ENCODE results near the gene TMCO5A. TPM values are rescaled to one million over a fixed set of nuclear protein-coding genes. Genes with fewer than 3 reads are reported as not detected.

TMCO5A gene
- total and polyA plus RNA-seq, 9 of the 15 experiments (the other 6 are each of a cell fraction or from before 2014, with no cell fraction given), result not detected

DNA sequence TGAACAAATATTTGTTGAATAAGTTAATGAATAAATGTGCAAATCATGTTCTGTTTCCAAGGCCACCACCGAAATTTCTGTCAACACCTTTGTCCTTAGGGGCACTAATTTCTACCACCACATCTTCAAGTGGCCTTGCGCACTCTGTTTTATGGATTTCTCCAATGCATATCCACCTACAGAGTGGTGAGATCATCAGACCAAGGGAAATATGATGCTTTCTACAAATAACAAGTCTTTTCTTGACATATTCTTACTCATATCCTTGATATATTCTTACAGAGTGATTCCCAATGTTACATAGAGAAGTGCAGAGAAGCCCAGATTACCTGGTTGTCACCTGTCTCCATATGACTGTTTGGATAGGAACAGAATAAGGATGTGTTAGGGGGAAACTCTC is 36.1 kb upstream of the TMCO5A start:
- ATAC-seq, result no peak

More for the DNA sequence above, 36.1 kb upstream of the TMCO5A start:
- in situ Hi-C loops (cut with MboI) (loop anchor here (25.0 kb wide), 3 partner anchors 711 to 1386 kb away; no protein-coding TSS in a partner anchor), intact Hi-C loops (cut with micrococcal nuclease) (no loop called here)
- ChIA-PET CTCF (ENCODE audit: low intra/inter-chr PET ratio) (no interaction called here), POLR2A (interaction anchor here (0.8 kb wide), 1 partner anchor 533 kb away, joined by 3 read pairs; no protein-coding TSS in a partner anchor)
- no peak overlapping the region for H2AFZ ChIP-seq (ENCODE audit: low read depth, low read length)
- no TSS peak for BruUV-seq (replicated peaks)
- no peak overlapping the region for H3K27ac ChIP-seq (ENCODE audit: extremely low read depth, low read depth, low read length)
- H3K79me2 ChIP-seq (ENCODE audit: control insufficient read depth, insufficient read depth, low read length), result no peaks in the 10 kb centered on the region
- H3K9me1 ChIP-seq (ENCODE audit: control insufficient read depth, insufficient read depth, low read length), result no peaks in the 10 kb centered on the region
- DNase-seq (ENCODE audit: extremely low read depth in 1 of 4, low spot score in 3 of 4), result no peak
- H3K4me2 ChIP-seq (ENCODE audit: insufficient read depth, low read length), result no peak overlapping the region
- WGBS (ENCODE audit: insufficient coverage, low coverage, missing lambda C conversion rate), result 0% methylated on average over 2 of the region's 2 CpGs
- no peak overlapping the region for H3K4me3 ChIP-seq
- no peaks in the 10 kb centered on the region for H3K9me3 ChIP-seq (replicated peaks; ENCODE audit: control insufficient read depth, insufficient read depth, low read depth, low read length)
- FAIRE-seq, result no peak
- no peaks in the 10 kb centered on the region for H3K4me1 ChIP-seq (replicated peaks in 1 of 2; ENCODE audit: control insufficient read depth in 2 of 2, insufficient read depth in 2 of 2, low read length in 2 of 2)
- H3K9ac ChIP-seq (ENCODE audit: insufficient read depth in 1 of 2, low read depth in 2 of 2, low read length in 2 of 2), result no peak overlapping the region
- H3K27me3 ChIP-seq (ENCODE audit: control insufficient read depth in 2 of 2, insufficient read depth in 2 of 2, low read length in 2 of 2), result no peaks in the 10 kb centered on the region
- TF ChIP-seq, protein P1, sequence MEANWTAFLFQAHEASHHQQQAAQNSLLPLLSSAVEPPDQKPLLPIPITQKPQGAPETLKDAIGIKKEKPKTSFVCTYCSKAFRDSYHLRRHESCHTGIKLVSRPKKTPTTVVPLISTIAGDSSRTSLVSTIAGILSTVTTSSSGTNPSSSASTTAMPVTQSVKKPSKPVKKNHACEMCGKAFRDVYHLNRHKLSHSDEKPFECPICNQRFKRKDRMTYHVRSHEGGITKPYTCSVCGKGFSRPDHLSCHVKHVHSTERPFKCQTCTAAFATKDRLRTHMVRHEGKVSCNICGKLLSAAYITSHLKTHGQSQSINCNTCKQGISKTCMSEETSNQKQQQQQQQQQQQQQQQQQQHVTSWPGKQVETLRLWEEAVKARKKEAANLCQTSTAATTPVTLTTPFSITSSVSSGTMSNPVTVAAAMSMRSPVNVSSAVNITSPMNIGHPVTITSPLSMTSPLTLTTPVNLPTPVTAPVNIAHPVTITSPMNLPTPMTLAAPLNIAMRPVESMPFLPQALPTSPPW (CRISPR knock-in tag; IDR thresholded peaks at IDR 0.05), result no peak
- TF ChIP-seq TCF7 (IDR thresholded peaks at IDR 0.05; ENCODE audit: borderline replicate concordance), result no peak
- TF ChIP-seq KLF16 (IDR thresholded peaks at IDR 0.05), result no peak
- no peak for TF ChIP-seq USF2 (CRISPR knock-in tag; IDR thresholded peaks at IDR 0.05)
- TF ChIP-seq, protein P2, sequence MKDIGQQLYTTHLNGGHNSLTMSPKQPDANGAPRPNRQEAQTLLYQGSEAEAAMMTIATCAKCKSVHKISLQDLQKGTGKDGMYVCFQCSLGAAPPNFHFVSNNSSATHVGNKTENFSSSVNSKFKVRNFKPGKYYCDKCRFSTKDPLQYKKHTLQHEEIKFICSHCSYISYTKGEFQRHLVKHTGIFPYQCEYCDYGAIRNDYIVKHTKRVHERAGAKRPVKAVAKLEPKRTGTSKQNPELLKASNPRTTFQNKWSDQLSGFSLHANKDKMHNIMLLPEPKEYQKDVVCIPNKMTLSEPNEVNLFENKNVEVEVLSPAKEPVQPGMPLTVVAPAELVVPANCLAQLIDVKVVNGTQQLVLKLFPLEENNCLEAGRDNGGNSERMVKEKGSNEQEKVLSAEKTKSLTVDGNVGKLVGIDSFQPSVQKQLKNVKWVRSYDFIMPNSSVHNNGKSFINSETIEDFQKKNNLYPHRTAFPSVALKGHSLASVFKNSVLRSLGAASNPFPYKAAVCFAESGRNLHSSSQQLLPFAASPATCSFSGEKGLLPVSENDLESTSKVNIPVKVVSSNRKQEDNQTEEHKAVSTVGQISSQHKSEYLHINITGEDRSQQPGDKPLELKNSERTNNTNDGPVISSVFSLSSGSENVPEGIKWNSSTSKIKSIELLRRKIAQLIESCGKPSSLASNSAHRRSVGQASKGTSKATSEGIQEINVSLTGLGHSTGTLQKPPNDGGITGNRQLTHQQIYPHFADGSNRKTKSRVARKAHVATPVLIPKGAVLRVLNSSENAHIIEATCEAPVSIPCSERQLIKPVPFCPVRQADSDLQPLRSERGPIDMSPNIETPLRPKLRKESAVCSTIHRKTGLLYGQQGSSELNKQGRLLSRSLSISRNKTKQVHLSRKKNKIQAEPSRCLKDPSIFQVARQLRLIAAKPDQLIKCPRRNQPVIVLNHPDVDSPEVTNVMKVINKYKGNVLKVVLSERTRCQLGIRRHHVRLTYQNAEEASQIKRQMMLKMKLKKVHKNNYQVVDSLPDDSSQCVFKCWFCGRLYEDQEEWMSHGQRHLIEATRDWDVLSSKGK (CRISPR knock-in tag; IDR thresholded peaks at IDR 0.05), result no peak
- TF ChIP-seq MAFF (IDR thresholded peaks at IDR 0.05; ENCODE audit: low read length), result no peak
- TF ChIP-seq STAT5A (IDR thresholded peaks at IDR 0.05; ENCODE audit: borderline replicate concordance, low read length), result no peak
- no peak for TF ChIP-seq E2F8 (IDR thresholded peaks at IDR 0.05; ENCODE audit: low read depth, partially characterized antibody)
- no peak for TF ChIP-seq ZNF224 (CRISPR knock-in tag; IDR thresholded peaks at IDR 0.05)
- TF ChIP-seq GATAD2A (IDR thresholded peaks at IDR 0.05), result no peak
- no peak for TF ChIP-seq MBD2 (IDR thresholded peaks at IDR 0.05; ENCODE audit: borderline replicate concordance, low read depth)
- TF ChIP-seq ZNF174 (CRISPR knock-in tag; IDR thresholded peaks at IDR 0.05), result no peak
- no peaks in the 10 kb centered on the region for H3K36me3 ChIP-seq (ENCODE audit: control insufficient read depth, insufficient read depth, low read length)
- no peaks in the 10 kb centered on the region for H4K20me1 ChIP-seq (replicated peaks; ENCODE audit: control insufficient read depth, insufficient read depth, low read length)
